GM12878 (cell line): Measurements from ENCODE around the gene LRRC7. TPM values are rescaled to one million over a fixed set of nuclear protein-coding genes. Genes with fewer than 3 reads are reported as not detected.

ENCODE experiments used
- CREB1 ChIP-seq: IDR thresholded peaks from 2 replicates; pipeline ENCODE4 v1.6.1; 2012; ENCODE audit warnings: low read depth, mild to moderate bottlenecking, inconsistent platforms
- IKZF1 ChIP-seq: fragments of 450-650 bp; conservative IDR thresholded peaks from 2 replicates; pipeline ENCODE4 v1.6.1; 2017; ENCODE audit warnings: antibody characterized with exemption, mild to moderate bottlenecking
- LARP7 ChIP-seq: fragments of 450-650 bp; IDR thresholded peaks from 2 replicates; pipeline ENCODE4 v1.6.1; 2017; ENCODE audit warnings: mild to moderate bottlenecking
- POLR2AphosphoS5 ChIP-seq: IDR thresholded peaks from 2 replicates; pipeline ENCODE4 v1.6.1; 2011; ENCODE audit warnings: mild to moderate bottlenecking, low read length, inconsistent platforms
- SIX5 ChIP-seq: IDR thresholded peaks from 2 replicates; pipeline ENCODE4 v1.6.1; 2011; ENCODE audit warnings: mild to moderate bottlenecking, low read depth, low read length, moderate library complexity; ENCODE audit not compliant: severe bottlenecking
- SREBF1 ChIP-seq: IDR thresholded peaks from 2 replicates; pipeline ENCODE4 v1.6.1; 2012; ENCODE audit warnings: mild to moderate bottlenecking, low read length
- STAT1 ChIP-seq: fragments of 450-650 bp; conservative IDR thresholded peaks from 2 replicates; pipeline ENCODE4 v1.6.1; 2014; ENCODE audit warnings: antibody characterized with exemption, mild to moderate bottlenecking
- SUZ12 ChIP-seq: fragments of 200-600 bp; sonication (generic); IDR thresholded peaks from one replicate; pipeline ENCODE4 v1.6.1; 2018; ENCODE audit warnings: antibody characterized with exemption, mild to moderate bottlenecking; ENCODE audit not compliant: unreplicated experiment
- ZNF24 ChIP-seq: fragments of 450-650 bp; IDR thresholded peaks from 2 replicates; pipeline ENCODE4 v1.6.1; 2017; ENCODE audit warnings: antibody characterized with exemption, mild to moderate bottlenecking
- ZNF274 ChIP-seq: IDR thresholded peaks from one replicate; pipeline ENCODE4 v1.8.0; 2011; ENCODE audit not compliant: insufficient read length, insufficient read depth
- polyA plus RNA-seq, 11 experiments: library from polyadenylated mRNA; depleted of rRNA in 4 of 11; unstranded in 6 of 11; stranded (reverse) in 5 of 11; fragments of >200 nt; fragmentation: Nextera tagmentation in 4 of 11; fragmentation: Illumina TruSeq in 1 of 11; extraction: Ambion mirVana in 4 of 11; extraction: Trizol in 1 of 11; gene quantifications; 1 replicate in 1 of 11; 2 replicates in 10 of 11; pipeline versions ENCODE4 v1.2.1 to v1.2.3, GENCODE V29; 2011 to 2016; ENCODE audit warnings: inconsistent platforms in 2 of 11, missing spikeins in 2 of 11, low read depth in 1 of 11
- total RNA-seq, 4 experiments: library from RNA; depleted of rRNA in 3 of 4; stranded (reverse); fragments of >200 nt in 3 of 4; fragmentation: Illumina TruSeq in 1 of 4; extraction: Trizol in 1 of 4; gene quantifications; 2 replicates each; pipeline versions ENCODE4 v1.2.1 to v1.2.3, GENCODE V29; 2013 to 2021
- TF ChIP-seq, protein P1 (sequence below): fragments of 450-650 bp; formaldehyde crosslinking; IDR thresholded peaks from 2 replicates; pipeline ENCODE4 v1.4.0; 2022; ENCODE audit warnings: mild to moderate bottlenecking, moderate library complexity
- TF ChIP-seq, protein P2 (sequence below): IDR thresholded peaks from 2 replicates; pipeline ENCODE4 v1.6.1; 2011; ENCODE audit warnings: mild to moderate bottlenecking, low read depth, low read length, moderate library complexity; ENCODE audit not compliant: insufficient replicate concordance

LRRC7 gene
- total and polyA plus RNA-seq, 10 of the 15 experiments (the other 5 are each of a cell fraction or from before 2014, with no cell fraction given) = 0.05 to 1.4 (median 0.24) TPM; not detected in 5

DNA sequence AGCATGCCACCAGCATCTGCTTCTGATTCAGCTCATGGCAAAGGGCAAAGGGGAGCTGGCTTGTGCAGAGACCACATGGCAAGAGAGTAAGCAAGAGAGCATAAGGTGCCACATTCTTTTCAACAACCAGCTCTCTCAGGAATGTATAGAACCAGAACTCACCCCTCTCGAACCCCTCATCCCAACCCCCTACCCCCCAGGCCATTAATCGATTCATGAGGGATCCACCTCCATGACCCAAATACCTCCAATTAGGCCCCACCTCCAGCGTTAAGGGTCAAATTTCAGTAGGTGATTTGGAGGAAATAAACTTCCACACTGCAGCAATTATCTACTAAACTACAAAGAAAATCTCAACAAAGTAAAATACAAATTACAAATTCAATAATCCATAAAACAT is 32.2 kb upstream of the LRRC7 start (continued):
- TF ChIP-seq, protein P1, sequence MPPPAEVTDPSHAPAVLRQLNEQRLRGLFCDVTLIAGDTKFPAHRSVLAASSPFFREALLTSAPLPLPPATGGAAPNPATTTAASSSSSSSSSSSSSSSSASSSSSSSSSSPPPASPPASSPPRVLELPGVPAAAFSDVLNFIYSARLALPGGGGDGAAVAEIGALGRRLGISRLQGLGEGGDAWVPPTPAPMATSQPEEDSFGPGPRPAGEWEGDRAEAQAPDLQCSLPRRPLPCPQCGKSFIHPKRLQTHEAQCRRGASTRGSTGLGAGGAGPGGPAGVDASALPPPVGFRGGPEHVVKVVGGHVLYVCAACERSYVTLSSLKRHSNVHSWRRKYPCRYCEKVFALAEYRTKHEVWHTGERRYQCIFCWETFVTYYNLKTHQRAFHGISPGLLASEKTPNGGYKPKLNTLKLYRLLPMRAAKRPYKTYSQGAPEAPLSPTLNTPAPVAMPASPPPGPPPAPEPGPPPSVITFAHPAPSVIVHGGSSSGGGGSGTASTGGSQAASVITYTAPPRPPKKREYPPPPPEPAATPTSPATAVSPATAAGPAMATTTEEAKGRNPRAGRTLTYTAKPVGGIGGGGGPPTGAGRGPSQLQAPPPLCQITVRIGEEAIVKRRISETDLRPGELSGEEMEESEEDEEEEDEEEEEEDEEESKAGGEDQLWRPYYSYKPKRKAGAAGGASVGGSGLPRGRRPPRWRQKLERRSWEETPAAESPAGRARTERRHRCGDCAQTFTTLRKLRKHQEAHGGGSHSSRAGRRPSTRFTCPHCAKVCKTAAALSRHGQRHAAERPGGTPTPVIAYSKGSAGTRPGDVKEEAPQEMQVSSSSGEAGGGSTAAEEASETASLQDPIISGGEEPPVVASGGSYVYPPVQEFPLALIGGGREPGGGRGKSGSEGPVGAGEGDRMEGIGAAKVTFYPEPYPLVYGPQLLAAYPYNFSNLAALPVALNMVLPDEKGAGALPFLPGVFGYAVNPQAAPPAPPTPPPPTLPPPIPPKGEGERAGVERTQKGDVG = no peak
- TF ChIP-seq SUZ12 = no peak
- no peak for TF ChIP-seq CREB1
- TF ChIP-seq IKZF1 = no peak
- no peak for TF ChIP-seq POLR2AphosphoS5
- no peak for TF ChIP-seq SREBF1
- no peak for TF ChIP-seq STAT1
- TF ChIP-seq ZNF24 = no peak
- TF ChIP-seq ZNF274 = no peak
- TF ChIP-seq LARP7 = no peak
- TF ChIP-seq, protein P2, sequence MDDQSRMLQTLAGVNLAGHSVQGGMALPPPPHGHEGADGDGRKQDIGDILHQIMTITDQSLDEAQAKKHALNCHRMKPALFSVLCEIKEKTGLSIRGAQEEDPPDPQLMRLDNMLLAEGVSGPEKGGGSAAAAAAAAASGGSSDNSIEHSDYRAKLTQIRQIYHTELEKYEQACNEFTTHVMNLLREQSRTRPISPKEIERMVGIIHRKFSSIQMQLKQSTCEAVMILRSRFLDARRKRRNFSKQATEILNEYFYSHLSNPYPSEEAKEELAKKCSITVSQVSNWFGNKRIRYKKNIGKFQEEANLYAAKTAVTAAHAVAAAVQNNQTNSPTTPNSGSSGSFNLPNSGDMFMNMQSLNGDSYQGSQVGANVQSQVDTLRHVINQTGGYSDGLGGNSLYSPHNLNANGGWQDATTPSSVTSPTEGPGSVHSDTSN = no peak
- no peak for TF ChIP-seq SIX5
